Measurements from ENCODE around the gene MTNR1A.

Gene MTNR1A

GRCh38 chr4:186485150-186485549 lies 70.2 kb downstream of the MTNR1A start:
- no peak for DNase-seq

GRCh38 chr4:186483656-186484055 lies 71.7 kb downstream of the MTNR1A start:
- DNase-seq = no peak
